OCI-LY1 (cell line): ENCODE measurements around the gene LMLN.

Source experiments
- EZH2 ChIP-seq: fragments of 200-600 bp; sonication (generic), shearing (Covaris generic); IDR thresholded peaks from 2 replicates; pipeline ENCODE4 v1.8.0; 2017; ENCODE audit warnings: borderline replicate concordance, mixed run types, mild to moderate bottlenecking, antibody characterized with exemption, low read length, moderate library complexity, mixed read lengths
- TF ChIP-seq, protein P1 (sequence below): fragments of 200-600 bp; sonication (generic), shearing (Covaris generic); IDR thresholded peaks from 2 replicates; pipeline ENCODE4 v1.5.1; 2017; ENCODE audit warnings: mild to moderate bottlenecking, antibody characterized with exemption, low read length, moderate library complexity, mixed read lengths

DNA sequence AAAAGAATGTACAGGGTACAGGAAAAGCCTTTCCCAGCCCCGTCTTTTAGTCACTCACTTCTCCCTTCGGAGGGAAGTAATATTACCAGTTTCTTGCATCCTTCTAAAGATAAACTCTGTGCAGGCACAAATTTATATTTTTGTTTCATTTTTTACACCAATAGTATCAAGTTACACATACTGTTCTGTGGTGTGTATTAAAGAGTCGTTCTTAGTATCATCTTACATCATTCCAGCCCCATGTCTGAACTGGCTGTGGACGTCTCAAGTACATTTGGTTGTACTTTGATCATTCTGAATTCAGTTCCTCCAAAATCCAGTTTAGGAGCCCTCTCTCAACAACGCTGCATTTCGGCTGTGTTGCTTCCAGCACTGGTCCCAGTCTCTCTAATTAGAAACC lies 68.7 kb downstream of the LMLN start:
- TF ChIP-seq, protein P1, sequence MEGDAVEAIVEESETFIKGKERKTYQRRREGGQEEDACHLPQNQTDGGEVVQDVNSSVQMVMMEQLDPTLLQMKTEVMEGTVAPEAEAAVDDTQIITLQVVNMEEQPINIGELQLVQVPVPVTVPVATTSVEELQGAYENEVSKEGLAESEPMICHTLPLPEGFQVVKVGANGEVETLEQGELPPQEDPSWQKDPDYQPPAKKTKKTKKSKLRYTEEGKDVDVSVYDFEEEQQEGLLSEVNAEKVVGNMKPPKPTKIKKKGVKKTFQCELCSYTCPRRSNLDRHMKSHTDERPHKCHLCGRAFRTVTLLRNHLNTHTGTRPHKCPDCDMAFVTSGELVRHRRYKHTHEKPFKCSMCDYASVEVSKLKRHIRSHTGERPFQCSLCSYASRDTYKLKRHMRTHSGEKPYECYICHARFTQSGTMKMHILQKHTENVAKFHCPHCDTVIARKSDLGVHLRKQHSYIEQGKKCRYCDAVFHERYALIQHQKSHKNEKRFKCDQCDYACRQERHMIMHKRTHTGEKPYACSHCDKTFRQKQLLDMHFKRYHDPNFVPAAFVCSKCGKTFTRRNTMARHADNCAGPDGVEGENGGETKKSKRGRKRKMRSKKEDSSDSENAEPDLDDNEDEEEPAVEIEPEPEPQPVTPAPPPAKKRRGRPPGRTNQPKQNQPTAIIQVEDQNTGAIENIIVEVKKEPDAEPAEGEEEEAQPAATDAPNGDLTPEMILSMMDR, result no peak
- no peak for TF ChIP-seq EZH2
